ENCODE data around the gene GLOD5.

GLOD5 gene

DNA sequence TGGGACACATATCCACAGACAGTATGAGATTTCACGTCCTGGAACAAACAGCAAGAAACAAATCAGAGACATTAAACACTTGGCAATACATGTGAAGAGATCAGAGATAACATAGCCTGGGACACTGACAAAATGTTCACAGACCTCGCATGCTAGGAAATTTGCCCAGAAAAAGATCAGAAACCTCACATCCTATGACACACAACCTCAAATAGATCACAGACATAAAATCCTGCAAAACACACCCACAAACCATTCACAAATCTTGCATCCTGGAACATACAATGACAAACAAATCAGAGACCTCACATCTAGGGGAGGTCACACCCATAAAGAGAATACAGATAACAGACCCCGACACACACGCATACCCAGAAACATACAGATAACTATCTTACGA lies 47.0 kb upstream of the GLOD5 start:
- no peak for ATAC-seq

DNA sequence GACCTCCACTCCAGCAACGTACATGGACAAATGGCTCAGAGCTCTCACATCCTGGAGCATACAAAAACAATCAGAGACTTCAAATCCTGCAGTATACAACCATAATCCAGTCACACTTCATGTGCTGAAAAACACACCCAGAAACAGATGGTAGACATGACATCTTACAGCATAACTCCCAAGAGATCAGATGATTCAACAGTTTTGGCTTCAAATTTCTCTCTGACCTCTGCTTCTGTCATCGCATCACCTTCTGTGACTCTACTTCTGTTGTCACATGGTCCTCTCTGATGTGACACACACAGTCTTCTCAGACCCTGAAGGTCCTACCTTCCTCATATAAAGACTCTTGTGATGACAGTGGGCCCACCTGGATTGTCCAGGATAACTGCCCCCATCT lies 46.5 kb upstream of the GLOD5 start:
- ATAC-seq, result no peak
- TF ChIP-seq GLIS3 (CRISPR knock-in tag; IDR thresholded peaks at IDR 0.05), result no peak
- no peak for TF ChIP-seq CSDC2 (CRISPR knock-in tag; IDR thresholded peaks at IDR 0.05)
- TF ChIP-seq, protein P1, sequence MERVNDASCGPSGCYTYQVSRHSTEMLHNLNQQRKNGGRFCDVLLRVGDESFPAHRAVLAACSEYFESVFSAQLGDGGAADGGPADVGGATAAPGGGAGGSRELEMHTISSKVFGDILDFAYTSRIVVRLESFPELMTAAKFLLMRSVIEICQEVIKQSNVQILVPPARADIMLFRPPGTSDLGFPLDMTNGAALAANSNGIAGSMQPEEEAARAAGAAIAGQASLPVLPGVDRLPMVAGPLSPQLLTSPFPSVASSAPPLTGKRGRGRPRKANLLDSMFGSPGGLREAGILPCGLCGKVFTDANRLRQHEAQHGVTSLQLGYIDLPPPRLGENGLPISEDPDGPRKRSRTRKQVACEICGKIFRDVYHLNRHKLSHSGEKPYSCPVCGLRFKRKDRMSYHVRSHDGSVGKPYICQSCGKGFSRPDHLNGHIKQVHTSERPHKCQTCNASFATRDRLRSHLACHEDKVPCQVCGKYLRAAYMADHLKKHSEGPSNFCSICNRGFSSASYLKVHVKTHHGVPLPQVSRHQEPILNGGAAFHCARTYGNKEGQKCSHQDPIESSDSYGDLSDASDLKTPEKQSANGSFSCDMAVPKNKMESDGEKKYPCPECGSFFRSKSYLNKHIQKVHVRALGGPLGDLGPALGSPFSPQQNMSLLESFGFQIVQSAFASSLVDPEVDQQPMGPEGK (CRISPR knock-in tag; IDR thresholded peaks at IDR 0.05; ENCODE audit: borderline replicate concordance), result no peak
- no peak for TF ChIP-seq RARB (CRISPR knock-in tag; IDR thresholded peaks at IDR 0.05)
- TF ChIP-seq ESRRG (CRISPR knock-in tag; IDR thresholded peaks at IDR 0.05), result no peak
- no peak for TF ChIP-seq ZFP30 (CRISPR knock-in tag; IDR thresholded peaks at IDR 0.05)
- TF ChIP-seq ZNF8 (CRISPR knock-in tag; IDR thresholded peaks at IDR 0.05), result no peak
- TF ChIP-seq ZC3H10 (CRISPR knock-in tag; IDR thresholded peaks at IDR 0.05), result no peak
- no peak for TF ChIP-seq PPARA (CRISPR knock-in tag; IDR thresholded peaks at IDR 0.05; ENCODE audit: borderline replicate concordance)
- no peak for TF ChIP-seq ISL1 (CRISPR knock-in tag; IDR thresholded peaks at IDR 0.05)
- TF ChIP-seq ARNTL (CRISPR knock-in tag; IDR thresholded peaks at IDR 0.05; ENCODE audit: borderline replicate concordance, low read depth), result no peak
- TF ChIP-seq, protein P2, sequence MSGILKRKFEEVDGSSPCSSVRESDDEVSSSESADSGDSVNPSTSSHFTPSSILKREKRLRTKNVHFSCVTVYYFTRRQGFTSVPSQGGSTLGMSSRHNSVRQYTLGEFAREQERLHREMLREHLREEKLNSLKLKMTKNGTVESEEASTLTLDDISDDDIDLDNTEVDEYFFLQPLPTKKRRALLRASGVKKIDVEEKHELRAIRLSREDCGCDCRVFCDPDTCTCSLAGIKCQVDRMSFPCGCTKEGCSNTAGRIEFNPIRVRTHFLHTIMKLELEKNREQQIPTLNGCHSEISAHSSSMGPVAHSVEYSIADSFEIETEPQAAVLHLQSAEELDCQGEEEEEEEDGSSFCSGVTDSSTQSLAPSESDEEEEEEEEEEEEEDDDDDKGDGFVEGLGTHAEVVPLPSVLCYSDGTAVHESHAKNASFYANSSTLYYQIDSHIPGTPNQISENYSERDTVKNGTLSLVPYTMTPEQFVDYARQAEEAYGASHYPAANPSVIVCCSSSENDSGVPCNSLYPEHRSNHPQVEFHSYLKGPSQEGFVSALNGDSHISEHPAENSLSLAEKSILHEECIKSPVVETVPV (CRISPR knock-in tag; IDR thresholded peaks at IDR 0.05), result no peak
- no peak for TF ChIP-seq SNAI2 (CRISPR knock-in tag; IDR thresholded peaks at IDR 0.05)
- no peak for TF ChIP-seq TOX (CRISPR knock-in tag; IDR thresholded peaks at IDR 0.05; ENCODE audit: borderline replicate concordance)
- TF ChIP-seq, protein P3, sequence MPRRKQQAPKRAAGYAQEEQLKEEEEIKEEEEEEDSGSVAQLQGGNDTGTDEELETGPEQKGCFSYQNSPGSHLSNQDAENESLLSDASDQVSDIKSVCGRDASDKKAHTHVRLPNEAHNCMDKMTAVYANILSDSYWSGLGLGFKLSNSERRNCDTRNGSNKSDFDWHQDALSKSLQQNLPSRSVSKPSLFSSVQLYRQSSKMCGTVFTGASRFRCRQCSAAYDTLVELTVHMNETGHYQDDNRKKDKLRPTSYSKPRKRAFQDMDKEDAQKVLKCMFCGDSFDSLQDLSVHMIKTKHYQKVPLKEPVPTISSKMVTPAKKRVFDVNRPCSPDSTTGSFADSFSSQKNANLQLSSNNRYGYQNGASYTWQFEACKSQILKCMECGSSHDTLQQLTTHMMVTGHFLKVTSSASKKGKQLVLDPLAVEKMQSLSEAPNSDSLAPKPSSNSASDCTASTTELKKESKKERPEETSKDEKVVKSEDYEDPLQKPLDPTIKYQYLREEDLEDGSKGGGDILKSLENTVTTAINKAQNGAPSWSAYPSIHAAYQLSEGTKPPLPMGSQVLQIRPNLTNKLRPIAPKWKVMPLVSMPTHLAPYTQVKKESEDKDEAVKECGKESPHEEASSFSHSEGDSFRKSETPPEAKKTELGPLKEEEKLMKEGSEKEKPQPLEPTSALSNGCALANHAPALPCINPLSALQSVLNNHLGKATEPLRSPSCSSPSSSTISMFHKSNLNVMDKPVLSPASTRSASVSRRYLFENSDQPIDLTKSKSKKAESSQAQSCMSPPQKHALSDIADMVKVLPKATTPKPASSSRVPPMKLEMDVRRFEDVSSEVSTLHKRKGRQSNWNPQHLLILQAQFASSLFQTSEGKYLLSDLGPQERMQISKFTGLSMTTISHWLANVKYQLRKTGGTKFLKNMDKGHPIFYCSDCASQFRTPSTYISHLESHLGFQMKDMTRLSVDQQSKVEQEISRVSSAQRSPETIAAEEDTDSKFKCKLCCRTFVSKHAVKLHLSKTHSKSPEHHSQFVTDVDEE (CRISPR knock-in tag; IDR thresholded peaks at IDR 0.05), result no peak

More for the DNA sequence above, 47.0 kb upstream of the GLOD5 start:
- TF ChIP-seq ESRRG (CRISPR knock-in tag; IDR thresholded peaks at IDR 0.05) (no peak), ZNF70 (CRISPR knock-in tag; IDR thresholded peaks at IDR 0.05) (no peak), ZNF565 (CRISPR knock-in tag; conservative IDR thresholded peaks at IDR 0.05; ENCODE audit: low read depth) (no peak), ARNTL (CRISPR knock-in tag; IDR thresholded peaks at IDR 0.05; ENCODE audit: borderline replicate concordance, low read depth) (no peak), CSDC2 (CRISPR knock-in tag; IDR thresholded peaks at IDR 0.05) (no peak), ZC3H10 (CRISPR knock-in tag; IDR thresholded peaks at IDR 0.05) (no peak), BACH2 (CRISPR knock-in tag; IDR thresholded peaks at IDR 0.05; ENCODE audit: borderline replicate concordance) (no peak), ZFP30 (CRISPR knock-in tag; IDR thresholded peaks at IDR 0.05) (no peak), PPARA (CRISPR knock-in tag; IDR thresholded peaks at IDR 0.05; ENCODE audit: borderline replicate concordance) (no peak), OSR1 (CRISPR knock-in tag; IDR thresholded peaks at IDR 0.05) (no peak), ISL1 (CRISPR knock-in tag; IDR thresholded peaks at IDR 0.05) (no peak), TOX (CRISPR knock-in tag; IDR thresholded peaks at IDR 0.05; ENCODE audit: borderline replicate concordance) (no peak), TCF4 (CRISPR knock-in tag; IDR thresholded peaks at IDR 0.05; ENCODE audit: borderline replicate concordance) (no peak)
- TF ChIP-seq, protein P4, sequence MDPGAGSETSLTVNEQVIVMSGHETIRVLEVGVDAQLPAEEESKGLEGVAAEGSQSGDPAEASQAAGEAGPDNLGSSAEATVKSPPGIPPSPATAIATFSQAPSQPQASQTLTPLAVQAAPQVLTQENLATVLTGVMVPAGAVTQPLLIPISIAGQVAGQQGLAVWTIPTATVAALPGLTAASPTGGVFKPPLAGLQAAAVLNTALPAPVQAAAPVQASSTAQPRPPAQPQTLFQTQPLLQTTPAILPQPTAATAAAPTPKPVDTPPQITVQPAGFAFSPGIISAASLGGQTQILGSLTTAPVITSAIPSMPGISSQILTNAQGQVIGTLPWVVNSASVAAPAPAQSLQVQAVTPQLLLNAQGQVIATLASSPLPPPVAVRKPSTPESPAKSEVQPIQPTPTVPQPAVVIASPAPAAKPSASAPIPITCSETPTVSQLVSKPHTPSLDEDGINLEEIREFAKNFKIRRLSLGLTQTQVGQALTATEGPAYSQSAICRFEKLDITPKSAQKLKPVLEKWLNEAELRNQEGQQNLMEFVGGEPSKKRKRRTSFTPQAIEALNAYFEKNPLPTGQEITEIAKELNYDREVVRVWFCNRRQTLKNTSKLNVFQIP (CRISPR knock-in tag; IDR thresholded peaks at IDR 0.05; ENCODE audit: borderline replicate concordance, low read depth), result no peak
- TF ChIP-seq, protein P5, sequence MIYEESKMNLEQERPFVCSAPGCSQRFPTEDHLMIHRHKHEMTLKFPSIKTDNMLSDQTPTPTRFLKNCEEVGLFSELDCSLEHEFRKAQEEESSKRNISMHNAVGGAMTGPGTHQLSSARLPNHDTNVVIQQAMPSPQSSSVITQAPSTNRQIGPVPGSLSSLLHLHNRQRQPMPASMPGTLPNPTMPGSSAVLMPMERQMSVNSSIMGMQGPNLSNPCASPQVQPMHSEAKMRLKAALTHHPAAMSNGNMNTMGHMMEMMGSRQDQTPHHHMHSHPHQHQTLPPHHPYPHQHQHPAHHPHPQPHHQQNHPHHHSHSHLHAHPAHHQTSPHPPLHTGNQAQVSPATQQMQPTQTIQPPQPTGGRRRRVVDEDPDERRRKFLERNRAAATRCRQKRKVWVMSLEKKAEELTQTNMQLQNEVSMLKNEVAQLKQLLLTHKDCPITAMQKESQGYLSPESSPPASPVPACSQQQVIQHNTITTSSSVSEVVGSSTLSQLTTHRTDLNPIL (CRISPR knock-in tag; IDR thresholded peaks at IDR 0.05; ENCODE audit: low read depth), result no peak
- TF ChIP-seq, protein P2 (CRISPR knock-in tag; IDR thresholded peaks at IDR 0.05), result no peak
- TF ChIP-seq, protein P3 (CRISPR knock-in tag; IDR thresholded peaks at IDR 0.05), result no peak
